H9 (cell line): ENCODE data around the gene TNFRSF18. TPM values are rescaled to one million over a fixed set of nuclear protein-coding genes. Genes with fewer than 3 reads are reported as not detected.
A peak's percentile ranks its signal among the peaks of the same experiment; 100 is the strongest.

Source experiments
- DNase-seq: peaks from one replicate; pipeline ENCODE4 v3.0.0-alpha.2; 2017
- H2AFZ ChIP-seq: one replicate; pipeline ENCODE4 v1.6.1; 2013; ENCODE audit warnings: mild to moderate bottlenecking, low read length, control low read depth, moderate library complexity
- H2AK5ac ChIP-seq: 2 replicates; pipeline ENCODE4 v1.6.1; 2013; ENCODE audit warnings: low read length, control low read depth, mixed read lengths; ENCODE audit not compliant: insufficient read length
- H2BK120ac ChIP-seq: one replicate; pipeline ENCODE4 v1.6.1; 2013; ENCODE audit warnings: low read depth, mild to moderate bottlenecking, low read length, control low read depth, inconsistent platforms; ENCODE audit not compliant: poor library complexity, severe bottlenecking
- H2BK12ac ChIP-seq: 2 replicates; pipeline ENCODE4 v1.6.1; 2013; ENCODE audit warnings: low read length, control low read depth, mixed read lengths, low read depth; ENCODE audit not compliant: insufficient read length
- H2BK15ac ChIP-seq: 2 replicates; pipeline ENCODE4 v1.6.1; 2013; ENCODE audit warnings: low read depth, low read length, control low read depth
- H2BK20ac ChIP-seq: one replicate; pipeline ENCODE4 v1.6.1; 2013; ENCODE audit warnings: low read depth, mild to moderate bottlenecking, low read length, control low read depth, inconsistent platforms; ENCODE audit not compliant: poor library complexity, severe bottlenecking
- H2BK5ac ChIP-seq: 2 replicates; pipeline ENCODE4 v1.6.1; 2013; ENCODE audit warnings: low read length, control low read depth, mixed read lengths; ENCODE audit not compliant: insufficient read length
- H3K14ac ChIP-seq: 2 replicates; pipeline ENCODE4 v1.6.1; 2013; ENCODE audit warnings: low read length, control low read depth; ENCODE audit not compliant: insufficient read depth
- H3K18ac ChIP-seq: 2 replicates; pipeline ENCODE4 v1.6.1; 2013; ENCODE audit warnings: low read depth, mild to moderate bottlenecking, mixed read lengths, low read length, control low read depth; ENCODE audit not compliant: insufficient read length
- H3K23ac ChIP-seq: 2 replicates; pipeline ENCODE4 v1.6.1; 2013; ENCODE audit warnings: low read length, control low read depth, mixed read lengths, low read depth; ENCODE audit not compliant: insufficient read length
- H3K23me2 ChIP-seq: 2 replicates; pipeline ENCODE4 v1.6.1; 2013; ENCODE audit warnings: low read depth, mild to moderate bottlenecking, mixed read lengths, low read length, control low read depth; ENCODE audit not compliant: insufficient read length, poor library complexity, severe bottlenecking
- H3K27ac ChIP-seq: 2 replicates; pipeline ENCODE4 v1.5.1; 2013; ENCODE audit warnings: low read length, control low read depth, mixed read lengths, low read depth; ENCODE audit not compliant: insufficient read length
- H3K27me3 ChIP-seq: 2 replicates; pipeline ENCODE4 v1.6.1; 2013; ENCODE audit warnings: low read length, control low read depth, inconsistent platforms; ENCODE audit not compliant: insufficient read depth
- H3K4ac ChIP-seq: 2 replicates; pipeline ENCODE4 v1.6.1; 2013; ENCODE audit warnings: low read depth, mild to moderate bottlenecking, control low read depth, inconsistent platforms, low read length, moderate library complexity
- H3K4me1 ChIP-seq: 2 replicates; pipeline ENCODE4 v1.6.1; 2013; ENCODE audit warnings: low read length, control low read depth, inconsistent platforms; ENCODE audit not compliant: insufficient read depth
- H3K4me2 ChIP-seq: 2 replicates; pipeline ENCODE4 v1.6.1; 2013; ENCODE audit warnings: low read length, control low read depth, mixed read lengths; ENCODE audit not compliant: insufficient read length, insufficient read depth
- H3K56ac ChIP-seq: 2 replicates; pipeline ENCODE4 v1.6.1; 2013; ENCODE audit warnings: low read depth, mild to moderate bottlenecking, mixed read lengths, low read length, control low read depth; ENCODE audit not compliant: insufficient read length
- H3K79me1 ChIP-seq: 2 replicates; pipeline ENCODE4 v1.6.1; 2013; ENCODE audit warnings: low read depth, mild to moderate bottlenecking, moderate library complexity, low read length, control low read depth, inconsistent platforms; ENCODE audit not compliant: insufficient read depth, poor library complexity, severe bottlenecking
- H3K79me2 ChIP-seq: 2 replicates; pipeline ENCODE4 v1.6.1; 2013; ENCODE audit warnings: low read length, control low read depth, inconsistent platforms; ENCODE audit not compliant: insufficient read depth
- H3K9ac ChIP-seq: 2 replicates; pipeline ENCODE4 v1.6.1; 2013; ENCODE audit warnings: low read length, control low read depth, mixed read lengths; ENCODE audit not compliant: insufficient read length; ENCODE audit errors: extremely low read depth
- H3K9me3 ChIP-seq: one replicate; pipeline ENCODE4 v1.6.1; 2013; ENCODE audit warnings: low read depth, low read length, inconsistent platforms; ENCODE audit not compliant: control insufficient read depth
- H3T11ph ChIP-seq: one replicate; pipeline ENCODE4 v1.6.1; 2013; ENCODE audit warnings: mild to moderate bottlenecking, low read length, control low read depth, inconsistent platforms
- H4K20me1 ChIP-seq: one replicate; pipeline ENCODE4 v1.6.1; 2013; ENCODE audit not compliant: control insufficient read depth, insufficient read length, insufficient read depth
- H4K5ac ChIP-seq: 2 replicates; pipeline ENCODE4 v1.6.1; 2013; ENCODE audit warnings: low read depth, mild to moderate bottlenecking, mixed read lengths, low read length, control low read depth; ENCODE audit not compliant: insufficient read length
- H4K8ac ChIP-seq: replicated peaks from 2 replicates; pipeline ENCODE4 v1.6.1; 2013; ENCODE audit warnings: low read length, control low read depth, mixed read lengths, low read depth; ENCODE audit not compliant: insufficient read length
- H4K91ac ChIP-seq: 2 replicates; pipeline ENCODE4 v1.6.1; 2013; ENCODE audit warnings: low read depth, mild to moderate bottlenecking, moderate library complexity, mixed read lengths, low read length, control low read depth; ENCODE audit not compliant: insufficient read length
- H3K27ac Mint-ChIP-seq, 3 experiments: 2 replicates in 2 of 3; 3 replicates in 1 of 3; pipeline ENCODE4 v1.8.0; 2020 to 2021; ENCODE audit warnings: mixed read lengths in 3 of 3, mild to moderate bottlenecking in 1 of 3, moderate library complexity in 1 of 3
- H3K27me3 Mint-ChIP-seq: 2 replicates; pipeline ENCODE4 v1.8.0; 2021; ENCODE audit warnings: low read depth, mild to moderate bottlenecking, moderate library complexity, mixed read lengths
- H3K36me3 Mint-ChIP-seq, 3 experiments: 2 replicates in 2 of 3; 3 replicates in 1 of 3; pipeline ENCODE4 v1.8.0; 2020 to 2021; ENCODE audit warnings: low read depth in 3 of 3, mixed read lengths in 3 of 3; ENCODE audit not compliant: insufficient read depth in 1 of 3
- H3K4me1 Mint-ChIP-seq, 2 experiments: 2 replicates each; pipeline ENCODE4 v1.8.0; 2020; ENCODE audit warnings: mixed read lengths in 2 of 2
- H3K4me3 Mint-ChIP-seq, 2 experiments: 2 replicates in 1 of 2; 3 replicates in 1 of 2; pipeline ENCODE4 v1.8.0; 2020 to 2021; ENCODE audit warnings: mild to moderate bottlenecking in 2 of 2, mixed read lengths in 2 of 2, moderate library complexity in 1 of 2
- H3K9me3 Mint-ChIP-seq, 2 experiments: 2 replicates in 1 of 2; 3 replicates in 1 of 2; pipeline ENCODE4 v1.8.0; 2020; ENCODE audit warnings: mild to moderate bottlenecking in 2 of 2, mixed read lengths in 2 of 2, moderate library complexity in 1 of 2
- CTCF ChIP-seq: fragments of 200-600 bp; sonication (generic); conservative IDR thresholded peaks from 3 replicates; pipeline ENCODE4 v1.8.0; 2021; ENCODE audit warnings: antibody characterized with exemption, mild to moderate bottlenecking
- WGBS: extraction: QIAGEN DNeasy Blood & Tissue Kit; methylation state at CpG from one replicate; pipeline ENCODE4 v1.1.7; 2013; ENCODE audit warnings: missing lambda C conversion rate, low lambda C conversion rate, mixed read lengths; ENCODE audit not compliant: insufficient read length; ENCODE audit errors: extremely low coverage; 5-methylcytosine and 5-hydroxymethylcytosine counted together
- total RNA-seq: library from RNA; stranded (reverse); gene quantifications from 2 replicates; pipeline ENCODE4 v1.2.1, GENCODE V29; 2021

TNFRSF18 gene
- total RNA-seq, 1 experiment from 2014 or later, result 2.0 TPM

- H3K27ac Mint-ChIP-seq, result peak within 1 kb of the TSS; percentile 58 to 93 (median 62); a peak in 2 of 7 replicates
- no peaks in the 10 kb centered on the region for H4K20me1 ChIP-seq
- H3K4me2 ChIP-seq, result peak within 1 kb of the TSS; percentile 71
- H3K56ac ChIP-seq, result no peak within 1 kb of the TSS
- no peaks in the 10 kb centered on the region for H3K4me1 ChIP-seq
- no peak within 1 kb of the TSS for H2BK5ac ChIP-seq
- no peak within 1 kb of the TSS for H3K4ac ChIP-seq
- H3K23me2 ChIP-seq, result peaks cover 6% of the 10 kb centered on the region
- peak within 1 kb of the TSS; percentile 90 to 93 for H3K4me3 Mint-ChIP-seq
- no peaks in the 10 kb centered on the region for H3K27me3 Mint-ChIP-seq
- peak; percentile 61 for DNase-seq
- no peak within 1 kb of the TSS for H4K5ac ChIP-seq
- peak within 1 kb of the TSS; percentile 43 for H3K9ac ChIP-seq
- no peak within 1 kb of the TSS for H3K23ac ChIP-seq
- H3K36me3 Mint-ChIP-seq, result peaks cover 17 to 37% (median 37%) of the 10 kb centered on the region in 3 experiments
- peaks cover 0 to 4% of the 10 kb centered on the region in 2 experiments; a peak in 1 of 5 replicates for H3K9me3 Mint-ChIP-seq
- H3T11ph ChIP-seq, result no peak within 1 kb of the TSS
- no peak for TF ChIP-seq CTCF
- no peak within 1 kb of the TSS for H2BK15ac ChIP-seq
- no peak within 1 kb of the TSS for H2AK5ac ChIP-seq
- H3K14ac ChIP-seq, result peak within 1 kb of the TSS; percentile 59
- H2BK120ac ChIP-seq, result no peak within 1 kb of the TSS
- no peak within 1 kb of the TSS for H2BK20ac ChIP-seq
- no peak within 1 kb of the TSS for H2AFZ ChIP-seq
- no peak within 1 kb of the TSS for H3K18ac ChIP-seq
- H3K9me3 ChIP-seq, result no peaks in the 10 kb centered on the region
- no peak within 1 kb of the TSS for H4K91ac ChIP-seq
- H4K8ac ChIP-seq, result no peak within 1 kb of the TSS
- peaks cover 15 to 23% of the 10 kb centered on the region in 2 experiments for H3K4me1 Mint-ChIP-seq
- peaks cover 2% of the 10 kb centered on the region for H3K79me1 ChIP-seq
- H3K27me3 ChIP-seq, result no peaks in the 10 kb centered on the region
- no CpG with 5 or more reads among the region's 100 CpGs for WGBS
- no peak within 1 kb of the TSS for H3K27ac ChIP-seq
- no peak within 1 kb of the TSS for H2BK12ac ChIP-seq
- H3K79me2 ChIP-seq, result peaks cover 2% of the 10 kb centered on the region; the same call in 1 of the 2 replicates
Measured at GRCh38 chr1:1232208-1232795, 25.9 kb upstream of the TNFRSF18 start, which contains the start of gene B3GALT6. Gene B3GALT6 (plus strand): TSS chr1:1232237. CDS start chr1:1232279, 42 bp downstream.
